ENCODE results near the gene CACNG3.

CACNG3 gene

DNA sequence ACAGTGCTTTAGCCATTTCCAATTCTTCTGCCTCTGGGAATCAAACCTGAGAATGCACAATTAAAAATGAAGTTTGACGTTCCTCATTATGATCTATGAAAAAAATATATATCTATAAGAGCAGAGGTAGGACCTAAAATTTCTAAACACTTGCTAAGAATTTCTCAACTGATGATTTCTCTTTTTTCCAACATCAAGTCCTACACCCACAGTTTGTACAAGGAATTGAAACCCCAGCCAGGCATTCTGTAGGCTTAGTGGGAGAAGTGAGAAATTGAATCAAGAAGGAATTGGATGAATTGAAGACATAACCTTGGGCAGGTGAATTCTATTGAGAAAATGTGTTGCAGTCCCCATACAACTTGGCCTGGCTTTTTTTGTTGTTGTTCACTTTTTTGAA, 2.7 kb downstream of the CACNG3 start (continued):
- TF ChIP-seq POU6F1 (CRISPR knock-in tag; IDR thresholded peaks at IDR 0.05; ENCODE audit: borderline replicate concordance, low read depth) (no peak), GLIS3 (CRISPR knock-in tag; IDR thresholded peaks at IDR 0.05) (no peak), ARNTL (CRISPR knock-in tag; IDR thresholded peaks at IDR 0.05; ENCODE audit: borderline replicate concordance, low read depth) (no peak), CREB5 (CRISPR knock-in tag; IDR thresholded peaks at IDR 0.05; ENCODE audit: low read depth) (no peak), CSDC2 (CRISPR knock-in tag; IDR thresholded peaks at IDR 0.05) (no peak)
- TF ChIP-seq, protein P1, sequence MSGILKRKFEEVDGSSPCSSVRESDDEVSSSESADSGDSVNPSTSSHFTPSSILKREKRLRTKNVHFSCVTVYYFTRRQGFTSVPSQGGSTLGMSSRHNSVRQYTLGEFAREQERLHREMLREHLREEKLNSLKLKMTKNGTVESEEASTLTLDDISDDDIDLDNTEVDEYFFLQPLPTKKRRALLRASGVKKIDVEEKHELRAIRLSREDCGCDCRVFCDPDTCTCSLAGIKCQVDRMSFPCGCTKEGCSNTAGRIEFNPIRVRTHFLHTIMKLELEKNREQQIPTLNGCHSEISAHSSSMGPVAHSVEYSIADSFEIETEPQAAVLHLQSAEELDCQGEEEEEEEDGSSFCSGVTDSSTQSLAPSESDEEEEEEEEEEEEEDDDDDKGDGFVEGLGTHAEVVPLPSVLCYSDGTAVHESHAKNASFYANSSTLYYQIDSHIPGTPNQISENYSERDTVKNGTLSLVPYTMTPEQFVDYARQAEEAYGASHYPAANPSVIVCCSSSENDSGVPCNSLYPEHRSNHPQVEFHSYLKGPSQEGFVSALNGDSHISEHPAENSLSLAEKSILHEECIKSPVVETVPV (CRISPR knock-in tag; IDR thresholded peaks at IDR 0.05): no peak

DNA sequence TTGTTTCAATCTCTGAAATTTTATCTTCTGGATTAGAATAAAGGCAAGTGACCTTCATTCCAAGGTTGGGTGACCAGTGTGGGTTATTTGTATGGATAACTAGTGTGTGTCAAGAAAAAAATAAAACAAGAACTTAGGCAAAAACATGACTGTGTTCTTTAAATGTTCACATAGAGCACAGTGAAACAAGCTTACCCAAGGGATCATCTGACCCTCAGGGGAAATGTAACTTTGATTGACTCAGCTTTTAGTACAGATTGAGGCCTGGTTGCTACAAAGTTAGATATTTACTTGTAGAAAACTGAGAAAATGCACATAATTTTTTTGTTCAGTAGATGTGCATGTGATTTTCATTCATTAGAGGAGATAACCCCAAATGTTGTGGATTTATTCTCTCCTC, 6.7 kb downstream of the CACNG3 start:
- TF ChIP-seq ISL1 (CRISPR knock-in tag; IDR thresholded peaks at IDR 0.05) (no peak), TOX (CRISPR knock-in tag; IDR thresholded peaks at IDR 0.05; ENCODE audit: borderline replicate concordance) (no peak), TSHZ2 (CRISPR knock-in tag; IDR thresholded peaks at IDR 0.05) (no peak), CSDC2 (CRISPR knock-in tag; IDR thresholded peaks at IDR 0.05) (no peak), CREB5 (CRISPR knock-in tag; IDR thresholded peaks at IDR 0.05; ENCODE audit: low read depth) (no peak), OSR1 (CRISPR knock-in tag; IDR thresholded peaks at IDR 0.05) (no peak), ZC3H10 (CRISPR knock-in tag; IDR thresholded peaks at IDR 0.05) (no peak), ZNF8 (CRISPR knock-in tag; IDR thresholded peaks at IDR 0.05) (no peak)
- ATAC-seq: no peak

- TF ChIP-seq SNAI2 (CRISPR knock-in tag; IDR thresholded peaks at IDR 0.05) (no peak), ESRRG (CRISPR knock-in tag; IDR thresholded peaks at IDR 0.05) (no peak), OSR1 (CRISPR knock-in tag; IDR thresholded peaks at IDR 0.05) (no peak), PPARA (CRISPR knock-in tag; IDR thresholded peaks at IDR 0.05; ENCODE audit: borderline replicate concordance) (no peak)
These were observed 14.7 kb downstream of the CACNG3 start for GRCh38 chr16:24270721-24271442.

GRCh38 chr16:24272379-24272778, 16.2 kb downstream of the CACNG3 start:
- TF ChIP-seq ZNF565 (CRISPR knock-in tag; conservative IDR thresholded peaks at IDR 0.05; ENCODE audit: low read depth): no peak
- ATAC-seq: no peak

More at GRCh38 chr16:24270721-24271442, 14.7 kb downstream of the CACNG3 start:
- no peak for ATAC-seq

GRCh38 chr16:24273508-24274182, 17.5 kb downstream of the CACNG3 start:
- no peak for ATAC-seq
- TF ChIP-seq TSHZ2 (CRISPR knock-in tag; IDR thresholded peaks at IDR 0.05): no peak
- TF ChIP-seq ZFP3 (CRISPR knock-in tag; IDR thresholded peaks at IDR 0.05): no peak
- TF ChIP-seq ZC3H10 (CRISPR knock-in tag; IDR thresholded peaks at IDR 0.05): no peak
- TF ChIP-seq, protein P1 (CRISPR knock-in tag; IDR thresholded peaks at IDR 0.05): no peak
- TF ChIP-seq GLIS3 (CRISPR knock-in tag; IDR thresholded peaks at IDR 0.05): no peak
- TF ChIP-seq BACH2 (CRISPR knock-in tag; IDR thresholded peaks at IDR 0.05; ENCODE audit: borderline replicate concordance): no peak

Measured in SK-N-SH treated with all-trans-retinoic acid at 6 μM for 48 hours (cell line).